ENCODE data around the gene SMARCAD1.

SMARCAD1 gene

DNA sequence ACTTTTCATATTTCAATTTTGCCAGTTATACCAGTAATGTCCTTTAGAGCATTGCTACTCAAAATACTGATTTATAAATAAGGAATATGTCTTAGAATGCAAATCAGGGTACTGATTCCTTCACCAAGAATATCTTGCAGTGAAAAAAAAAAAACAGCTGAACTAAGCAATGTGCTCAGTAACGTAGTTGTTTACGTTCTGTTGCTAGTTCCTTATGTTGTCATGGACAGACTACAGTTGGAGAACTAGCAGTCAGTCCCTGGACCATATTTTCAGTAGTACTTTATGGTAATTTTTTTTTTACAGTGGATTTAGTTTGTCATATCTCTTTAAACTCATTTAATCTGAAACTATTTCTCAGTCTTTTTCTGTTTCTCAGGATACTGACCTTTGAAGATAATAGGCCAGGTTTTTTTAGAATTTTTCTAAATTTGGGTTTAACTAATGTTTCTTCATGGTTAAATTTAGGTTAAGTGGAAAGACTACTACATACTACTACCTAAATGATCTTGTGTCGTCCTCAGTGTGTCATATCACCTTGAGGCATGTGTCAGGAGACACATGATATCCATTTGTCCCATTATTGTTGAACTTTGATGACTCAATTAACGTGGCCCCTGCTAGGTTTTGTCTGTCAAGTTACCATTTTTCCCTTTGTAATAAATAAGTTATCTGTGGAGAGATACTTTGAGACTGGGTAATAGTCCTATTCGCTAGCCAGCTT, 21.0 kb downstream of the SMARCAD1 start:
- no peak for DNase-seq (ENCODE audit: low spot score)

DNA sequence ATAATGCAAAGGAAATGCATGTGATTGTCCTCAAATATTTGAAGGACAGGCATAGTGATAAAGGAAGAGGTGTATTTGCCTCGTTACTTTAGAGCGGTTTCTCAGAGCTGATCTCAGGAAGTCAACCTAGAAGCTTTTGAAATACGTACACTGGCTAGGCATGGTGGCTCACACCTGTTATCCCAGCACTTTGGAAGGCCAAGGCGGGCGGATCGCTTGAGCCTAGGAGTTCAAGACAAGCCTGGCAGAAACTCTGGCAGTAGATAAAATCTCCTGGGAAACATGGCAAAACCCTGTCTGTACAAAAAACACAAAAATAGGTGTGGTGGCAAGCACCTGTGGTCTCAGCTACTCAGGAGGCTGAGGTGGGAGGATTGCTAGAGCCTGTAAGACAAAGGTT, 24.9 kb downstream of the SMARCAD1 start:
- no peak for DNase-seq (ENCODE audit: low spot score)

GRCh38 chr4:94235825-94236224, 28.2 kb downstream of the SMARCAD1 start:
- no peak for DNase-seq (ENCODE audit: low spot score)

DNA sequence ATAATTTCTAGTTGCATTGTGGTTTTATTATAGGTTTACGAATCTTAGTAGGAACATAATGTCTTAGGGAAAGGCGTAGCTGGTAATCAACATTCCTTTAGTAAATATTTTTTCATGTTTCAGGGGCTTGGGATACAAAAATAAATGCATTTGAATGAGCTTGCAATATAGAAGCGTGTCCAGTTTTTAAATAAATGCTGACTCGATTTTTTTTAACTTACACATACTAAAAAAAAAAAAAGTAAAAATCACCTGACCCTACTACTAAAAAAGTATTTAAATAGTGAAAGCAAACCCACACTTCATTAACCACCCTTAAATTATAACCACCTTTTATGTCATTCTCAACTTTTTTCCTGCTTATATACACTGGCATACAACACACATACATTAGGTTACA, 29.6 kb downstream of the SMARCAD1 start:
- DNase-seq (ENCODE audit: low spot score) = no peak

DNA sequence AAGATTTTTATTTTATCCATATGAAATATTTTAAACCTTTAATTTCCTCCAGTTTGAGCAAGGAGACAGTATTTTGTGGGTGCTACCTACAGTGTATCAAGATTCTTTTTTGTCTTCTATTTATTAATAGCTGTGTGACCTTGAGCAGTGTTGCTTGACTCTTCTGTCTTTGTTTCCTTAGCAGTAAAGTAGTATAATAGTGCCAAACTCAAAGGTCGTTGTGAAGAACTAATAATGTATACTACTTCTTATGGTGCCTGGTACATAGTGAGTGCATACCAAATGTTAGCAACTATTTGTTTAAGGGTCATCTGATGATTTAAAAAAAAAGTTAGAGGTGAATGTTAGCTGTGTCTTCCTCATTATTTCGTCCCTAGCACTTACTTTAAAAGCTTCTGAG, 30.5 kb downstream of the SMARCAD1 start:
- no peak for DNase-seq (ENCODE audit: low spot score)

DNA sequence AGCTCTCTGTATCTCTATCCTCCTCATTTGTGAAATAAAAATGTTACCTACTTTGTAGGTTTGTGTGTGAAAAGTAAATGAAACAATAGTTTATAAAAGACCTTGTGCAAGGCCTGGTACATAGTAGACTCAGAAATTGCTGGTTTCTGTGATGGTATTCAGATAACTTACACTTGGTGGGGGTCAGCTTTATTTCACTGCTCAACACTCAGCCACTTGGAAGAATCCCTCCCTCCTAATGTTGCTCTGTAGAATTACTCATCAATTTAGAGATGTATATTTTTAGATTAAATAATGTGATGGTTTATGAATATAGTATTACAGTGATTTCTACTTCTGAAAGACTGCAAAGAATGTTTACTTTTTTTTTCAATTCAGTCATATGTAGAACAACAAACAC, 32.7 kb downstream of the SMARCAD1 start:
- no peak for DNase-seq (ENCODE audit: low spot score)

- DNase-seq (ENCODE audit: low spot score) = no peak
These were observed 36.6 kb downstream of the SMARCAD1 start for GRCh38 chr4:94244087-94244828.

GRCh38 chr4:94244829-94245185, 37.1 kb downstream of the SMARCAD1 start:
- DNase-seq (ENCODE audit: low spot score) = no peak

DNA sequence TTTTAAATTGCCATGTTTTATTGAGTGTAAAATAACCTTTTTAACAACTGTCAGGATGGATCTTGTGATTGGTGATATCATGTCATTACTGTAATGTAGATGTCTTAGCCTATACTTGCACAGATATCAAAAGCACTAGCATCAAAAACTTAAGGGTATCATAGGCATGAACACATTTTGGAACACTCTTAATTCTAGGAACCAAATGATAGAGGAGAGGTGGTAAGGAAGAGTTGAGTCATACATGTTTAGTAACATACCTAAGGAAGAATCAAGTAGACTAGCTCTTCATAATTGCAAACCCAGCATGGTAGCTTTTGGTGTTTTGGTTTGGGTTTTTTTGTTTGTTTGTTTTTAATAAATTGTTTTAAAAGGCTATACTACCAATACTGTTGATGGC, 43.4 kb downstream of the SMARCAD1 start:
- no peak for DNase-seq (ENCODE audit: low spot score)

DNA sequence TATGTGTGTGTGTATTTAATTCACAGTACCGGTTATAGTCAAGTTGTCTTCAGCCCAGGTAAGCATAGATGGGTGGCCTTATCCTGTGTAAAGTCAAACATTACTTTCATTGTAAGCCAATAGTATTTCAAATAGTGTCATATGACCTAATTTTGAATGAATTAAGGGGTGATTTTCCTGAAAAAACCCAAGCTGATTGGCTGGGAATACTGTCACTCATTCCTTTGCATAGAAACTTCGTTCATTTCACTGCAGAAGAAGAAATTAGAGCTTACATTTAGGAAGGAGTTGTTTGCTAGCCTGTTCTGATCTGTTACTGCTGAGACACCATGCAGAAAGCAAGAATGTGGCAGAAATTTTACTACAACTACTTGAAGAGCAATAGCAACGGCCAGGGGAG, 45.4 kb downstream of the SMARCAD1 start:
- DNase-seq (ENCODE audit: low spot score) = no peak

- no peak for DNase-seq (ENCODE audit: low spot score)
These were observed 48.6 kb downstream of the SMARCAD1 start for GRCh38 chr4:94256144-94256783.

- DNase-seq (ENCODE audit: low spot score) = no peak
These were observed 49.2 kb downstream of the SMARCAD1 start for GRCh38 chr4:94256828-94257227.

GRCh38 chr4:94262163-94263016, 54.7 kb downstream of the SMARCAD1 start:
- no peak for DNase-seq (ENCODE audit: low spot score)

- DNase-seq (ENCODE audit: low spot score) = no peak
These were observed 59.4 kb downstream of the SMARCAD1 start for GRCh38 chr4:94267037-94267436.

- no peak for DNase-seq (ENCODE audit: low spot score)
These were observed 63.6 kb downstream of the SMARCAD1 start for GRCh38 chr4:94271248-94271647.

GRCh38 chr4:94274912-94275311, 67.2 kb downstream of the SMARCAD1 start:
- DNase-seq (ENCODE audit: low spot score) = no peak

GRCh38 chr4:94276204-94276603, 68.5 kb downstream of the SMARCAD1 start:
- no peak for DNase-seq (ENCODE audit: low spot score)

GRCh38 chr4:94277534-94277933, 69.9 kb downstream of the SMARCAD1 start:
- DNase-seq (ENCODE audit: low spot score) = no peak

DNA sequence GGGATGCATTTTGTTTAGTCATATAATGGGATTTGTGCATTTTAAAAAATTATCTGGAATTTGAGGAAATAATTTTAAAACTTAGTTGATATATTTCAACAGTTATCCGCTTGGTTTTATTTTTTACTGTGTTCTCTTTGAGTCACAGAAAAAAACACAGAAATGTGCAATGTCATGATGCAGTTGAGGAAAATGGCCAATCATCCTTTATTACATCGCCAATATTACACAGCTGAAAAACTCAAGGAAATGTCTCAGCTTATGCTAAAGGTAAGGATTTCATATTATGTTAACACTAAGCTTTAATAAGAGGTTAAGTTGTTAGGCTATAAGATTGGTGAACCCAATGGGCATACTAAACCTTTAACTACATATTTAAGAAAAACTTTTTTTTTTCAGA, 71.1 kb downstream of the SMARCAD1 start:
- DNase-seq (ENCODE audit: low spot score) = no peak

GRCh38 chr4:94284889-94285288, 77.2 kb downstream of the SMARCAD1 start:
- DNase-seq (ENCODE audit: low spot score) = no peak

DNA sequence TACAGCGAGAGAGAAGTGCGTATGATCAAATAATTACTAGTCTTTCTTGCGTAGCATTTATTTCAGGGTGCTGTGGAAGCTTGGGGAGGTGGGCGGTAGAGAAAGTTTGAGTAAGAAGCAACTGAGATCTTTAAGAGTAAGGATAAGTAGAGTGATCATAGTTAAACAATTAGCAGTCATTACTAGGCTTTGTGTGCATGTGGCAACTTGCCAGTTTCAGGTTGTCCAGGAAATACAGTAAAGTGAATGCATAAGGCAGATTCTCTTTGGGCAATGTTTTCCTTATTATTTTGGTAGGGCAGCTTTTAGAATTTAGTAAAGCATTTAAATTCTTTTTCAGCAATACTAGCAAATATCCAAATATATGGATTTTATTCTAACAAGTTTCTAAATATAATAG, 78.0 kb downstream of the SMARCAD1 start:
- no peak for DNase-seq (ENCODE audit: low spot score)

DNA sequence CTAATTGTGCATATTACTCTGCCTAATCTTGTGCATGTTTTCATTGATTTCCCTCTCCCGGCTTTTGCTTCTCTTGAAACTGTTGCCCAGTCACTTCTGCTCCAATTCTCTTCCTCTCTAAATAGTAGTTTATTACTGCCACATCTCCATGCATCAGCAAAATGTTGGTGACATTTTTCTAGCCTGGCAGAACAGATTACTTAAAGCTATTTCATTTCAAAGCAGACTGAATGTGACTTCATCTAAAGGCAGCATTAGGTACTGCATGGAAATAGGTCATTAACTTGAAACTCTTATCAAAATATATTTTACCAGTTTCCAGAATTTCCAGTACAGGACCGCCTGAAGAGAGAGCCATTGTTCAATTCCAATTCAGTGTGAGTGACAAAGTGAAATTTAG, 82.6 kb downstream of the SMARCAD1 start:
- no peak for DNase-seq (ENCODE audit: low spot score)
